HEK293T (cell line): ENCODE measurements around the gene HAUS3.
"Not testable (repeated sequence)": the region's sequence is repeated elsewhere in the genome, so short reads cannot be mapped to it uniquely, and the experiment has no call there.

Experiments
- CTCF ChIA-PET: fragments of 350-600 bp; formaldehyde crosslinking; extraction: SDS; loops from one replicate; lab custom pipeline; 2021; ENCODE audit warnings: antibody characterized with exemption, inconsistent platforms; lab: Yijun Ruan, JAX
- POLR2A ChIA-PET: fragments of 350-600 bp; formaldehyde crosslinking; extraction: SDS; loops from one replicate; lab custom pipeline; 2020; ENCODE audit warnings: antibody characterized with exemption, inconsistent platforms; lab: Yijun Ruan, JAX
- DNase-seq: peaks from one replicate; pipeline ENCODE4 v3.0.0; 2012; ENCODE audit warnings: mixed read lengths; ENCODE audit errors: extremely low spot score
- ARNT ChIP-seq: fragments of 450-650 bp; IDR thresholded peaks from 2 replicates; pipeline ENCODE4 v1.6.1; 2017; ENCODE audit warnings: mild to moderate bottlenecking
- BHLHE40 ChIP-seq: fragments of 450-650 bp; IDR thresholded peaks from 2 replicates; pipeline ENCODE4 v1.6.1; 2016; ENCODE audit warnings: mild to moderate bottlenecking, moderate library complexity, borderline replicate concordance
- CTBP1 ChIP-seq: fragments of 450-650 bp; IDR thresholded peaks from 2 replicates; pipeline ENCODE4 v1.6.1; 2016; ENCODE audit warnings: borderline replicate concordance
- ELF4 ChIP-seq: fragments of 450-650 bp; IDR thresholded peaks from 2 replicates; pipeline ENCODE4 v1.6.1; 2017; ENCODE audit warnings: antibody characterized with exemption
- FOXA1 ChIP-seq: fragments of 450-650 bp; IDR thresholded peaks from 2 replicates; pipeline ENCODE4 v1.6.1; 2016; ENCODE audit warnings: mild to moderate bottlenecking
- FOXK2 ChIP-seq: fragments of 450-650 bp; IDR thresholded peaks from 2 replicates; pipeline ENCODE4 v1.6.1; 2016; ENCODE audit warnings: mild to moderate bottlenecking
- FOXM1 ChIP-seq: fragments of 450-650 bp; IDR thresholded peaks from 2 replicates; pipeline ENCODE4 v1.6.1; 2017; ENCODE audit warnings: mild to moderate bottlenecking, borderline replicate concordance
- HDGF ChIP-seq: fragments of 450-650 bp; IDR thresholded peaks from 2 replicates; pipeline ENCODE4 v1.6.1; 2017; ENCODE audit warnings: antibody characterized with exemption, borderline replicate concordance
- L3MBTL2 ChIP-seq: fragments of 450-650 bp; conservative IDR thresholded peaks from 2 replicates; pipeline ENCODE4 v1.6.1; 2016; ENCODE audit warnings: mild to moderate bottlenecking
- LEF1 ChIP-seq: fragments of 450-650 bp; IDR thresholded peaks from 2 replicates; pipeline ENCODE4 v1.6.1; 2017; ENCODE audit warnings: mild to moderate bottlenecking, borderline replicate concordance
- NFRKB ChIP-seq: fragments of 450-650 bp; IDR thresholded peaks from 2 replicates; pipeline ENCODE4 v1.6.1; 2016; ENCODE audit warnings: mild to moderate bottlenecking, moderate library complexity
- PKNOX1 ChIP-seq: fragments of 450-650 bp; IDR thresholded peaks from 2 replicates; pipeline ENCODE4 v1.6.1; 2016
- SP1 ChIP-seq: fragments of 450-650 bp; IDR thresholded peaks from 2 replicates; pipeline ENCODE4 v1.6.1; 2017
- SUZ12 ChIP-seq: fragments of 450-650 bp; IDR thresholded peaks from 2 replicates; pipeline ENCODE4 v1.6.1; 2016; ENCODE audit warnings: mild to moderate bottlenecking
- TARDBP ChIP-seq: fragments of 450-650 bp; IDR thresholded peaks from 2 replicates; pipeline ENCODE4 v1.6.1; 2016
- ZNF384 ChIP-seq: fragments of 450-650 bp; IDR thresholded peaks from 2 replicates; pipeline ENCODE4 v1.6.1; 2016

Gene HAUS3

GRCh38 chr4:2276581-2277325 lies 34.8 kb upstream of the HAUS3 start:
- CTCF ChIA-PET, result no interaction called here
- DNase-seq, result no peak
- POLR2A ChIA-PET, result interaction anchor here (1.1 kb wide), 1 partner anchor 15 kb away, joined by 3 read pairs; the partner anchor contains the start of gene MXD4
- no peak for TF ChIP-seq PKNOX1
- no peak for TF ChIP-seq HDGF
- no peak for TF ChIP-seq ARNT
- no peak for TF ChIP-seq L3MBTL2
- no peak for TF ChIP-seq FOXM1
- TF ChIP-seq SP1, result no peak
- no peak for TF ChIP-seq TARDBP
- no peak for TF ChIP-seq FOXK2
- no peak for TF ChIP-seq FOXA1
- no peak for TF ChIP-seq SUZ12
- TF ChIP-seq ZNF384, result no peak
- no peak for TF ChIP-seq LEF1
- no peak for TF ChIP-seq CTBP1
- no peak for TF ChIP-seq BHLHE40
- TF ChIP-seq ELF4, result no peak
- TF ChIP-seq NFRKB, result no peak

- TF ChIP-seq SP1 (no peak), HDGF (no peak)
- CTCF ChIA-PET, result no interaction called here
- POLR2A ChIA-PET, result interaction anchor here (1.1 kb wide), 1 partner anchor 14 kb away, joined by 3 read pairs; the partner anchor contains the start of gene MXD4
- no peak for DNase-seq
These were observed 33.8 kb upstream of the HAUS3 start for GRCh38 chr4:2275546-2276251.

- POLR2A ChIA-PET, CTCF ChIA-PET, DNase-seq: not testable (repeated sequence)
These were observed 33.1 kb upstream of the HAUS3 start for GRCh38 chr4:2275044-2275397.

GRCh38 chr4:2274320-2275043 lies 32.6 kb upstream of the HAUS3 start:
- TF ChIP-seq NFRKB, result no peak
- no peak for TF ChIP-seq ZNF384
- TF ChIP-seq TARDBP, result no peak
- TF ChIP-seq ARNT, result no peak
- TF ChIP-seq SP1, result no peak
- TF ChIP-seq SUZ12, result no peak
- TF ChIP-seq PKNOX1, result no peak
- TF ChIP-seq L3MBTL2, result no peak
- TF ChIP-seq FOXM1, result no peak
- TF ChIP-seq BHLHE40, result no peak
- no peak for TF ChIP-seq ELF4
- no peak for TF ChIP-seq CTBP1
- no peak for TF ChIP-seq HDGF
- no peak for TF ChIP-seq LEF1
- TF ChIP-seq FOXA1, result no peak
- TF ChIP-seq FOXK2, result no peak
- ChIA-PET POLR2A (no interaction called here), CTCF (no interaction called here)
- DNase-seq, result no peak

GRCh38 chr4:2273657-2274319 lies 31.9 kb upstream of the HAUS3 start:
- no peak for TF ChIP-seq FOXM1
- no peak for TF ChIP-seq NFRKB
- TF ChIP-seq ELF4, result no peak
- TF ChIP-seq SP1, result no peak
- TF ChIP-seq PKNOX1, result no peak
- no peak for TF ChIP-seq TARDBP
- no peak for TF ChIP-seq CTBP1
- no peak for TF ChIP-seq HDGF
- no peak for TF ChIP-seq FOXK2
- TF ChIP-seq FOXA1, result no peak
- TF ChIP-seq ARNT, result no peak
- TF ChIP-seq BHLHE40, result no peak
- TF ChIP-seq LEF1, result no peak
- TF ChIP-seq L3MBTL2, result no peak
- no peak for TF ChIP-seq ZNF384
- CTCF ChIA-PET, result no interaction called here
- no peak for DNase-seq
- POLR2A ChIA-PET, result interaction anchor here (0.9 to 1.3 kb wide), 2 partner anchors 10 to 12 kb away, joined by 3 read pairs; partner anchors contain the start of gene MXD4
